Measurements from ENCODE around the gene MRNIP. TPM values are rescaled to one million over a fixed set of nuclear protein-coding genes. Genes with fewer than 3 reads are reported as not detected.

MRNIP gene
- total and polyA plus RNA-seq, 2 of the 8 experiments (the other 6 are each of a cell fraction or from before 2014, with no cell fraction given), result 29.6 TPM

GRCh38 chr5:179825655-179826182 lies 32.9 kb downstream of the MRNIP start:
- H3K79me1 ChIP-seq (ENCODE audit: low read depth, low read length), result peaks cover 8% of the 10 kb centered on the region
- ChIA-PET POLR2A (ENCODE audit: partially characterized antibody) (interaction anchor here (0.9 to 3.1 kb wide), 4 partner anchors 8 to 201 kb away, joined by 4 to 9 read pairs (median 4); no protein-coding TSS in a partner anchor), CTCF (ENCODE audit: partially characterized antibody) (interaction anchor here (0.7 to 1.6 kb wide), 5 partner anchors 12 to 503 kb away, joined by 3 to 5 read pairs (median 3); no protein-coding TSS in a partner anchor)
- no peak overlapping the region for H2BK12ac ChIP-seq (ENCODE audit: low read depth, low read length)
- H4K8ac ChIP-seq (ENCODE audit: extremely low read depth, insufficient read depth, low read length), result no peak overlapping the region; the same call in 1 of the 2 replicates
- H3K23me2 ChIP-seq (ENCODE audit: low read depth, low read length), result peaks cover 2% of the 10 kb centered on the region; the same call in 1 of the 2 replicates
- no peak for TF ChIP-seq EP300 (IDR thresholded peaks at IDR 0.05; ENCODE audit: borderline replicate concordance in 1 of 2, low read depth in 2 of 2, low read length in 2 of 2)
- no peak overlapping the region for H2BK20ac ChIP-seq (ENCODE audit: low read length)
- no peak overlapping the region for H3K23ac ChIP-seq (ENCODE audit: insufficient read length)
- no peak overlapping the region for H2BK15ac ChIP-seq (ENCODE audit: low read length)
- no peak overlapping the region for H2BK5ac ChIP-seq (ENCODE audit: low read depth, low read length)
- WGBS, 2 experiments (ENCODE audit: extremely low coverage in 1 of 2, insufficient coverage in 1 of 2, insufficient read length in 1 of 2, insufficient replicate concordance in 2 of 2, low coverage in 1 of 2, low lambda C conversion rate in 2 of 2, missing lambda C conversion rate in 1 of 2), result 90% methylated on average over 13 of the region's 13 CpGs; no CpG with 5 or more reads in 1 of the 2 experiments
- H3K9ac ChIP-seq (replicated peaks in 1 of 4; ENCODE audit: extremely low read depth in 1 of 4, low read depth in 3 of 4, low read length in 3 of 4), result no peak overlapping the region
- H3K56ac ChIP-seq (replicated peaks; ENCODE audit: insufficient read length, low read depth, low read length), result no peak overlapping the region
- no peak overlapping the region for H4K5ac ChIP-seq (ENCODE audit: insufficient read length, low read depth, low read length)
- no peak overlapping the region for H3K4me2 ChIP-seq (ENCODE audit: insufficient read depth in 1 of 2, low read depth in 2 of 2, low read length in 2 of 2)
- H4K20me1 ChIP-seq (replicated peaks in 1 of 2; ENCODE audit: control insufficient read depth in 1 of 2, insufficient read depth in 2 of 2, low read length in 2 of 2), result peaks cover 8 to 25% of the 10 kb centered on the region in 2 experiments
- DNase-seq (ENCODE audit: low read depth in 1 of 2, low spot score in 2 of 2), result no peak
- no peak overlapping the region for H2BK120ac ChIP-seq (replicated peaks; ENCODE audit: low read depth, low read length)
- no peak overlapping the region for H2AK5ac ChIP-seq (ENCODE audit: low read depth, low read length)
- no peak overlapping the region for H2AFZ ChIP-seq (ENCODE audit: low read length)
- H3K27ac ChIP-seq (ENCODE audit: low read depth, low read length), result no peak overlapping the region
- no peak overlapping the region for H3K18ac ChIP-seq (ENCODE audit: extremely low read depth, low read length)
- FAIRE-seq, result no peak
- no peak overlapping the region for H3K4ac ChIP-seq (replicated peaks; ENCODE audit: insufficient read length, low read depth, low read length)
- peaks cover 6 to 13% (median 11%) of the 10 kb centered on the region in 4 experiments; a peak in 6 of 7 replicates for H3K4me1 ChIP-seq (replicated peaks in 1 of 4; ENCODE audit: control insufficient read depth in 3 of 4, insufficient read depth in 4 of 4, low read length in 3 of 4)
- H3K9me3 ChIP-seq (ENCODE audit: insufficient read depth in 2 of 2, low read depth in 1 of 2, low read length in 1 of 2), result no peaks in the 10 kb centered on the region
- peaks cover 11 to 59% (median 43%) of the 10 kb centered on the region in 4 experiments for H3K36me3 ChIP-seq (ENCODE audit: control insufficient read depth in 2 of 4, insufficient read depth in 4 of 4, low read length in 3 of 4)
- no peak overlapping the region for H3K14ac ChIP-seq (ENCODE audit: insufficient read length)
- peaks cover 4 to 28% of the 10 kb centered on the region in 2 experiments; a peak in 2 of 4 replicates for H3K79me2 ChIP-seq (ENCODE audit: control insufficient read depth in 1 of 2, insufficient read depth in 2 of 2, low read length in 2 of 2)
- H3K4me3 ChIP-seq (ENCODE audit: extremely low read depth in 1 of 4, insufficient read depth in 2 of 4, low read depth in 3 of 4, low read length in 4 of 4), result no peak overlapping the region
- no peaks in the 10 kb centered on the region for H3K27me3 ChIP-seq (replicated peaks in 1 of 4; ENCODE audit: control insufficient read depth in 3 of 4, extremely low read depth in 1 of 4, insufficient read depth in 3 of 4, low read length in 3 of 4)
- no peak overlapping the region for H4K91ac ChIP-seq (replicated peaks; ENCODE audit: insufficient read length, low read length)

Data from H1 (cell line).